GM20431 (cell line): ENCODE measurements around the gene KAZN.

Experiments
- in situ Hi-C: fragments of 300-500 bp; cut with MseI, MboI; formaldehyde crosslinking; loops from one replicate; pipeline ENCODE4 v1.15.0; 2020; ENCODE audit warnings: low sequenced_read_pairs; ENCODE audit not compliant: unreplicated experiment

Gene KAZN

GRCh38 chr1:14913482-14914177 lies 315.1 kb downstream of the KAZN start:
- in situ Hi-C loops, result no loop called here

GRCh38 chr1:14914351-14914988 lies 316.0 kb downstream of the KAZN start:
- in situ Hi-C loops, result no loop called here

GRCh38 chr1:14915356-14916054 lies 317.0 kb downstream of the KAZN start:
- in situ Hi-C loops, result no loop called here

- in situ Hi-C loops, result no loop called here
These were observed 320.8 kb downstream of the KAZN start for GRCh38 chr1:14919289-14919688.

GRCh38 chr1:14919751-14920150 lies 321.3 kb downstream of the KAZN start:
- in situ Hi-C loops, result no loop called here

DNA sequence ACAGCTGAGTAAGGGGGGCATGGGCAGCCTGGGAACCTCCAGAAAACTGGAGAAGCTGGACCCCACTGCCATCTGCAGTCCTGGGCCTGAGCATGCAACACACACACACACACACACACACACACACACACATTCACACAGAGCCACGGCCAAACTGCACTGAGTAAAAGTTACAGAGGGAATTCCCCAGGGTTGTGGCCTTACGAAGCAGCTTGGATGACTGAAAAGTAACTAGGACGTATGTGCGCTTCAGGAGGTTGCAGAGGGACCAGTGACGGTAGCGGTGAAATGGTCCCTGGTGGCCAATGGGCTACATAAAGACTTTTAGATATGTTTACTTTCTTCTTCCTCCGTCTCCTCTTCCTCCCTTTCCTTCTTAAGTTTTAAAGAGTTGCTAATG lies 322.6 kb downstream of the KAZN start:
- in situ Hi-C loops, result no loop called here

DNA sequence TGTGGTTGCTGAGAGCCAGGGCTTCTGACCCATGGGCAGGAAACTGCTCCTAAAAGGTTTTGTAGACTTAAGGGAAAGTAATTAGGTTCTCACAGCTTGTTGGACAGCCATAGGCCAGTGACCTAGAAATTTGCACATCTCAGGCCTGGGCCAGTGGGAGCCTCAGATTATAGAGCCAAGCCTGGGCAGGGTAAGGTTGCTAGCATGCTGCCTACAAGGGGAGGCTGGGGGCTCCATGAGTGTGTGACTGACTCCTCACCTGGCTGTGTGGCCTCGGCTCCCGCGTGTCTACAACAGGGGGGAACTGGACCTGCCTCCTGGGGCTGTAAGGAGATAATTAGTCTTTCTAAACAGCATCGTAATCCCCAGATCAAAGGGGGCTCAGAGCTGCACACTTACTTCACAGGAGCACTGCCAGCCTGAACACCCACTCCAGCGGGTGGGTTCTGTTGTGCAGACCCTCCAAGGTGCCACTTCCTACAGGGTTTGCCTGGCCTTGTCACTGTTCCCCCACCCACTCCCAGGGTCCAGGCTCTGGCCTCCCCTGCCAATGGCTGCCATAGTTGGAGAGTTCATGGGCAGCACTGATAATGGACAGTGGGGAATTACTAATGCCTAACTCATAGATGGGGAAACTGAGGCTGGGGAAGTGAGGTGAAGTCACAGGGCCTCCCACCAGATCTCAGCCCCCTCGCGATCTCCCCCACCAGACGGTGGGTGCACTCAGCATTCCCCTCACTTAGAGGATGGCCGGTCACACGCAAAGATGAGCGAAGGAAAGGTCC lies 324.6 kb downstream of the KAZN start:
- in situ Hi-C loops, result no loop called here

GRCh38 chr1:14923727-14924452 lies 325.4 kb downstream of the KAZN start:
- in situ Hi-C loops, result no loop called here

GRCh38 chr1:14924455-14925331 lies 326.2 kb downstream of the KAZN start:
- in situ Hi-C loops, result no loop called here

DNA sequence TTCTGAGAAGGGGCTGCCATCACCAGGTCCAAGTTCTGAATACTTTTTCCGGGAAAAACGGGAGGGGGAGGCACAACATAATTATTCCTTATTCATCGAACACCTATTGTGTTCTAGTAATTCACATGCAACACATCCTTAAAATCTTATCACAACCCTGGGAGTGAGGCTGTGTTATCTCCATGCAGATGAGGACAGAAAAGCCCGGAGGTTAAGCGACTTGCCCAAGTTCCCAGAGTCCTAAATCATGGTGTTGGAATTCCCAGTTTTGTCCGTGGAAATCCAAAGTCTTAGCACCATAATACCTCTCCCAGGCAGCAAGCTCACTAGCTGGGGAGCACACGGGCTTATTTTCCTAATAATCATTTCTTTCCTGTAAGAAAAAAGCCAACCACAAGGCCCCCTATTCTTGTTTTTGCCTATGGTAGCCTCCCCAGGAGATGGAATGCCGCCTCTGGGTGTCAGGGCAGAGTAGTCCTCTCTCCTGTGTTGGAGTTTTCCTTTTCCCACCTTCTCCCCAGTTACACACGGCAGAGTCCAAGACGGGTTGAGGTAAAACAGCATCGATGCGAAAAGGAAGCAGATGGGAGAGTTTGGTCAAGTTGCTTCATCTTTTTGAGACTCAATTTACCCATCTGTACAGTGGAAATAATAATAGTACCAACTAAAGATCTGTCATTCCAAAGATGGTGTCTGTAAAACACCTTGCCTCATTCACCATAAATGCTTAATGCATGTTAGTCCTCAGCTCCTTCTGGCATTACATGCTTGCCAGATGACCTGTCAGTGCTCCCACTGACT lies 327.1 kb downstream of the KAZN start:
- in situ Hi-C loops, result no loop called here

DNA sequence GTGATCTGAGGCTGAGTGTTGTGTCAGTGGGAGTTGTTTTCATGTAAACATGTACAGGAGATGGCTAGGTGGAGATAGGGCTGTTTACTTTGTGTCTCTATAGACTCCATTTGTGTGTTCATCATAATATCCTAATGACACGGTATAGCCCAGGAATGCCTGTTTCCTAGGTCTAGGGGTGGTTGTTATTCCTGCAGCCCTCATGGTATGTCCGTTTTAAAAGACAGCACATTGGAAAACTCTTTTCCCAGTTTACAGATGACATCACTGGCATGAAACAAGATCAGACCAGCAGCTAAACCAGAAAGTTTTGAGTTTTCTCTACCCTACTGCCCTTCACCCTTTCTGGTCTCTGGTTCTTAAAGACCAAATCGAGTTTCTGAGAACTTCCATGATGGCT lies 327.7 kb downstream of the KAZN start:
- in situ Hi-C loops, result no loop called here

GRCh38 chr1:14926818-14927575 lies 328.5 kb downstream of the KAZN start:
- in situ Hi-C loops, result no loop called here

GRCh38 chr1:14928412-14928811 lies 329.9 kb downstream of the KAZN start:
- in situ Hi-C loops, result no loop called here

GRCh38 chr1:14928886-14929546 lies 330.5 kb downstream of the KAZN start:
- in situ Hi-C loops, result no loop called here

GRCh38 chr1:14929547-14930246 lies 331.2 kb downstream of the KAZN start:
- in situ Hi-C loops, result no loop called here

DNA sequence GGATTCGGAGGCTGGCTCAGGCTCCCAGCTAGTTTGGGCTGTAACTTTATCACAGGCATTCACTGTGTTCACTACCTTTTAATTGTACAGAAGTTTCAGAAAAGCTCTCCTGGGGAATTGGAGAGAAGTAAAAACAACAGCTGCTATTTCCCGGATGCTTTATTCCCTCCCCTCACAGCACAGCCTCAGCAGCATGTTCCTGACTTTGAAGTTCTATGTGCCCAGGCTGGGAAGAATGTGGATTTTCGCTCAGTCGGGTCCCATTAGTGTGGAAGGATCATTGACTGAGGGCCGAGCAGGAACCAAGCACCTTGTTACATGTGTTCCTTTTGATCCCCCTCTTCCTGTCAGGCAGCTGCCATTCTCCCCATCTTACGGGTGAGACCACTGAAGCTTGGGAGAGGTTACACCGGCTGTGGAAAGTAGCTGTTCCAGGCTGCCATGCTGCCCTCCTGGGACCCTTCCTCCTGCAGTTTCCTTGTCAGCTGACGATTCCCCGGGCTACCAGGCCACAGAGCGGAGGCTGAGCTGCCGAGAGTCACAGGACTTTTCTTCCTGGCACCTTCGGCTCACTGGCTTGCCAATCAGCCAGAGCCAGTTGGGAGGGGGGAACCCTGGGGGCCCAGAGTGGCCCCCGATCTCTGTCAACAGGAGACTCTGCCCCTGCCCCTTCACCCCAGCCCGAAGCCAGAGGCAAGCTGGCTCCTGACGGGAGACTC lies 331.9 kb downstream of the KAZN start:
- in situ Hi-C loops, result no loop called here
